Neural crest cell (in vitro differentiated cells): ENCODE measurements around the gene KDM3B. TPM values are rescaled to one million over a fixed set of nuclear protein-coding genes. Genes with fewer than 3 reads are reported as not detected.
A peak's percentile ranks its signal among the peaks of the same experiment; 100 is the strongest.

Experiments
- DNase-seq: peaks from one replicate; pipeline ENCODE4 v3.0.0; 2021; ENCODE audit warnings: low read depth, mixed read lengths, low spot score
- H3K27ac Mint-ChIP-seq: one replicate; pipeline ENCODE4 v1.8.0; 2021; ENCODE audit warnings: mild to moderate bottlenecking, mixed read lengths; ENCODE audit not compliant: unreplicated experiment
- H3K27me3 Mint-ChIP-seq: 2 replicates; pipeline ENCODE4 v1.8.0; 2021; ENCODE audit warnings: low read depth, mild to moderate bottlenecking, mixed read lengths
- H3K36me3 Mint-ChIP-seq: 2 replicates; pipeline ENCODE4 v1.8.0; 2021; ENCODE audit warnings: low read depth, mild to moderate bottlenecking, mixed read lengths
- H3K4me1 Mint-ChIP-seq: 2 replicates; pipeline ENCODE4 v1.8.0; 2021; ENCODE audit warnings: mixed read lengths
- H3K4me3 Mint-ChIP-seq: one replicate; pipeline ENCODE4 v1.8.0; 2021; ENCODE audit warnings: mild to moderate bottlenecking, mixed read lengths
- H3K9me3 Mint-ChIP-seq: 2 replicates; pipeline ENCODE4 v1.8.0; 2021; ENCODE audit warnings: mixed read lengths
- CTCF ChIP-seq: fragments of 200-600 bp; sonication (generic); conservative IDR thresholded peaks from 2 replicates; pipeline ENCODE4 v1.5.0; 2021; ENCODE audit warnings: antibody characterized with exemption, mild to moderate bottlenecking
- total RNA-seq: library from RNA; stranded (reverse); gene quantifications from 2 replicates; pipeline ENCODE4 v1.2.1, GENCODE V29; 2021

KDM3B gene
- total RNA-seq, 1 donor from 2014 or later, result 100 TPM

- TF ChIP-seq CTCF, result peak; percentile 96
- Mint-ChIP-seq H3K36me3 (peaks cover 20% of the 10 kb centered on the region), H3K4me1 (peaks cover 33% of the 10 kb centered on the region), H3K27ac (peak overlapping the region; percentile 97), H3K27me3 (peaks cover 14% of the 10 kb centered on the region), H3K9me3 (no peaks in the 10 kb centered on the region), H3K4me3 (peak overlapping the region; percentile 90)
- DNase-seq, result peak; percentile 94
These were observed 111.5 kb downstream of the KDM3B start for GRCh38 chr5:138464008-138464387.

GRCh38 chr5:138464388-138465260 is 112.1 kb downstream of the KDM3B start:
- peak; percentile 92 for DNase-seq
- H3K9me3 Mint-ChIP-seq, result no peaks in the 10 kb centered on the region
- H3K27ac Mint-ChIP-seq, result peak overlapping the region; percentile 97
- peak overlapping the region; percentile 90 for H3K4me3 Mint-ChIP-seq
- H3K36me3 Mint-ChIP-seq, result peaks cover 20% of the 10 kb centered on the region
- H3K4me1 Mint-ChIP-seq, result peaks cover 33% of the 10 kb centered on the region
- peak; percentile 58 for TF ChIP-seq CTCF
- peaks cover 14% of the 10 kb centered on the region for H3K27me3 Mint-ChIP-seq

GRCh38 chr5:138465261-138466124 is 113.0 kb downstream of the KDM3B start, which contains the start of gene EGR1:
Gene EGR1, plus strand, starts transcription at chr5:138465479. Its CDS starts 283 bp downstream, at chr5:138465762.
- peak within 1 kb of the TSS; percentile 90 for H3K4me3 Mint-ChIP-seq
- peaks cover 20% of the 10 kb centered on the region for H3K36me3 Mint-ChIP-seq
- TF ChIP-seq CTCF, result no peak
- peak within 1 kb of the TSS; percentile 97 for H3K27ac Mint-ChIP-seq
- H3K4me1 Mint-ChIP-seq, result peaks cover 33% of the 10 kb centered on the region
- peaks cover 14% of the 10 kb centered on the region for H3K27me3 Mint-ChIP-seq
- peak; percentile 88 for DNase-seq
- no peaks in the 10 kb centered on the region for H3K9me3 Mint-ChIP-seq

GRCh38 chr5:138466125-138466899 is 113.8 kb downstream of the KDM3B start:
- Mint-ChIP-seq H3K27ac (peak overlapping the region; percentile 81), H3K4me3 (peak overlapping the region; percentile 90), H3K36me3 (peaks cover 20% of the 10 kb centered on the region), H3K4me1 (peaks cover 33% of the 10 kb centered on the region), H3K9me3 (no peaks in the 10 kb centered on the region), H3K27me3 (peaks cover 14% of the 10 kb centered on the region)
- no peak for TF ChIP-seq CTCF
- DNase-seq, result no peak
